ENCODE results near the gene USO1.
A peak's percentile ranks its signal among the peaks of the same experiment; 100 is the strongest.

Gene USO1

DNA sequence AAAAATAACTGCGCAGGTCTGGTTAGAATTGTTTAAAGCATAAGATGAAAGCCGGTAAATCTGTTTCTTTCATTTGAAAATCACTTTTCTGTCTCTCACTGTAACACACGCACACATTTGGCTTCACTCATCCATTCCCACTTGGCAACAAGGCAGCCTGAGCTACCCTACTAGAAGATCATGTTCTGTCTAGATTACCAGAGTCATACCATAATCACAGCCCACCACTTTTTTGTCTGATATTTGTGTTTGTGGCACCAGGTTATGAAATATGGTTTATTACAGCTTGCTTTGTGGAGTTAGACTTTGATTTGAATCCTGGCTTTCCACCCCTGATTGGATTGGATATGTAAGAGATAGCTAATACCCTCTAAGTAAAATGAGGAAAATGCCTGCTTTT, 2.2 kb downstream of the USO1 start:
- no peak for DNase-seq

DNA sequence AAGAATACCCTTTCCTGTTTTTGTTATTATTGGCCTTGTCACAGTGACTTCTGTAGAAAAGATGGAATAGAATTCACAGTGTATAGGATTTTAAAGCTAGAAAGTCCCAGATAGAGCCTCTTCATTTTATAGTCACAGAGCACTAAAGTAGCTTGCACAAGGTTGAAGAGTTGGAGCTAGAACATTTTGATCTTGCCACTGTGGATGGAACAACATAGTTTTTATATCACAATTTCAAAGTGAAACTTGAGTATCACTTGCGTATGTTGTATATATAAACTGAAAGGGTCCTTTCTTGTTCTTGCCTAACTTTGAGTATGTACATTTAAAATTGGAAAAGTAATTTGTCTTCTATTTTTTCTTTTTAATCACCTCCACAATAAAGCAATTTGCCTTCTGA, 2.7 kb downstream of the USO1 start:
- no peak overlapping the region for H3K27ac Mint-ChIP-seq
- peaks cover 2% of the 10 kb centered on the region for H3K9me3 Mint-ChIP-seq
- no peaks in the 10 kb centered on the region for H3K27me3 Mint-ChIP-seq (ENCODE audit: low read depth, poor library complexity)
- TF ChIP-seq, protein P1, sequence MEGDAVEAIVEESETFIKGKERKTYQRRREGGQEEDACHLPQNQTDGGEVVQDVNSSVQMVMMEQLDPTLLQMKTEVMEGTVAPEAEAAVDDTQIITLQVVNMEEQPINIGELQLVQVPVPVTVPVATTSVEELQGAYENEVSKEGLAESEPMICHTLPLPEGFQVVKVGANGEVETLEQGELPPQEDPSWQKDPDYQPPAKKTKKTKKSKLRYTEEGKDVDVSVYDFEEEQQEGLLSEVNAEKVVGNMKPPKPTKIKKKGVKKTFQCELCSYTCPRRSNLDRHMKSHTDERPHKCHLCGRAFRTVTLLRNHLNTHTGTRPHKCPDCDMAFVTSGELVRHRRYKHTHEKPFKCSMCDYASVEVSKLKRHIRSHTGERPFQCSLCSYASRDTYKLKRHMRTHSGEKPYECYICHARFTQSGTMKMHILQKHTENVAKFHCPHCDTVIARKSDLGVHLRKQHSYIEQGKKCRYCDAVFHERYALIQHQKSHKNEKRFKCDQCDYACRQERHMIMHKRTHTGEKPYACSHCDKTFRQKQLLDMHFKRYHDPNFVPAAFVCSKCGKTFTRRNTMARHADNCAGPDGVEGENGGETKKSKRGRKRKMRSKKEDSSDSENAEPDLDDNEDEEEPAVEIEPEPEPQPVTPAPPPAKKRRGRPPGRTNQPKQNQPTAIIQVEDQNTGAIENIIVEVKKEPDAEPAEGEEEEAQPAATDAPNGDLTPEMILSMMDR (IDR thresholded peaks at IDR 0.05), result no peak
- H3K4me1 Mint-ChIP-seq, result peaks cover 47% of the 10 kb centered on the region
- H3K4me3 Mint-ChIP-seq, result peak overlapping the region; percentile 99
- peaks cover 7% of the 10 kb centered on the region for H3K36me3 Mint-ChIP-seq (ENCODE audit: low read depth)
- no peak for DNase-seq

More for the DNA sequence above, 2.2 kb downstream of the USO1 start:
- H3K9me3 Mint-ChIP-seq, result no peaks in the 10 kb centered on the region
- TF ChIP-seq, protein P1 (IDR thresholded peaks at IDR 0.05), result no peak
- no peaks in the 10 kb centered on the region for H3K27me3 Mint-ChIP-seq (ENCODE audit: low read depth, poor library complexity)
- H3K4me1 Mint-ChIP-seq, result peaks cover 52% of the 10 kb centered on the region
- H3K4me3 Mint-ChIP-seq, result peak overlapping the region; percentile 99
- peak overlapping the region; percentile 5 for H3K27ac Mint-ChIP-seq
- peaks cover 10% of the 10 kb centered on the region for H3K36me3 Mint-ChIP-seq (ENCODE audit: low read depth)

DNA sequence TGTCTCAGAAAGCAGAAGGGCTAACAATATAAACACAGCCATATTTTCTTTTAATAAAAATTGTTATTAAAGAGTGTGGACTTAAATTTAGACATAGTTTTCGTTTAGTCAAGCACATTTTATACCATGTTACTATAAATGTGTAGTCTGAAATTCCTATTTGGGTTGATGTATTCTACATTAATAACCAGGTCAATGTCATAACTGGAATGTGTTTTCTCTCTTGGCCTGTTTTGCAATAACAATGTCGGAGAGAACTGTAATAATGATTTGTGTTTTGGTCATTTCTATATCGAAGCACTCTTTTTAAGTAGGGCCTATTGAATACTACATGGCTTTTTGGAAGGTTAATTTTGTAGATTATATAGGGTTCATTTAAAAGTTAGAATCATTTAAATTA, 5.5 kb downstream of the USO1 start:
- no peak for DNase-seq
- H3K9me3 Mint-ChIP-seq, result peaks cover 18% of the 10 kb centered on the region
- TF ChIP-seq, protein P1 (IDR thresholded peaks at IDR 0.05), result no peak
- no peak overlapping the region for H3K4me3 Mint-ChIP-seq
- no peak overlapping the region for H3K27ac Mint-ChIP-seq
- no peaks in the 10 kb centered on the region for H3K27me3 Mint-ChIP-seq (ENCODE audit: low read depth, poor library complexity)
- peaks cover 27% of the 10 kb centered on the region for H3K4me1 Mint-ChIP-seq
- H3K36me3 Mint-ChIP-seq (ENCODE audit: low read depth), result peaks cover 28% of the 10 kb centered on the region

DNA sequence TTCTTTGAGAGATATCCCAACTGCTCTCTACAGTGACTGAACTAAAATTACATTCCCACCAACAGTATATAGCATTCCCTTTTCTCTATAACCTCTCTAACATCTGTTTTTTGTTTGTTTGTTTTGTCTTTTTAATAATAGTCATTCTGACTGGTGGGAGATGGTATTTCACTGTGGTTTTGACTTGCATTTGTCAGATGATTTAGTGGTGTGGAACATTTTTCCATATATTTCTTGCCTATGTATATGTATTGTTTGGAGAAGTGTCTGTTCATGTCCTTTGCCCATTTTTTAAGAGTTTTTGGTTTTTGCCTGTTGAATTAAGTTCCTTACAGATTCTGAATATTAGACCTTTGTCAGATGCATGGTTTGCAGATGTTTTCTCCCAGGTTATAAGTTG, 9.0 kb downstream of the USO1 start:
- no peak for DNase-seq
- Mint-ChIP-seq H3K36me3 (ENCODE audit: low read depth) (peaks cover 39% of the 10 kb centered on the region), H3K27me3 (ENCODE audit: low read depth, poor library complexity) (no peaks in the 10 kb centered on the region), H3K4me3 (no peak overlapping the region), H3K27ac (no peak overlapping the region), H3K4me1 (no peaks in the 10 kb centered on the region), H3K9me3 (peaks cover 25% of the 10 kb centered on the region)
- TF ChIP-seq, protein P1 (IDR thresholded peaks at IDR 0.05), result no peak

DNA sequence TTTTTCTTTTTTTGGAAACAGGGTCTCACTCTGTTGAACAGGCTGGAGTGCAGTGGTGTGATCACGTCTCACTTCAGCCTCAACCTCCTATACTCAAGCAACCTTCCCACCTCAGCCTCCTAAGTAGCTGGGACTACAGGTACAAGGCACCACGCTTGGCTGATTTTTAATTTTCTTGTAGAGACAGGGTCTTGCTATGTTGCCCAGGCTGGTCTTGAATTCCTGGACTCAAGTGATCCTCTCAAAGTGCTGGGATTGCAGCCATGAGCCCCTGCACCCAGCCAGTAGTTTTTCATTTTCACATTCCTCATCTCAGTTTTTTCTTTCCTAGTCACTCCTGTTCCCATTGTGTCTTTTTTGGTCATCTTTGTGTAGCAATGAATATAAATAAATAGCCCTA, 11.1 kb downstream of the USO1 start:
- Mint-ChIP-seq H3K4me1 (no peaks in the 10 kb centered on the region), H3K27me3 (ENCODE audit: low read depth, poor library complexity) (no peaks in the 10 kb centered on the region), H3K36me3 (ENCODE audit: low read depth) (peaks cover 34% of the 10 kb centered on the region), H3K4me3 (no peak overlapping the region), H3K9me3 (peaks cover 25% of the 10 kb centered on the region), H3K27ac (no peak overlapping the region)
- DNase-seq, result no peak
- TF ChIP-seq, protein P1 (IDR thresholded peaks at IDR 0.05), result no peak

DNA sequence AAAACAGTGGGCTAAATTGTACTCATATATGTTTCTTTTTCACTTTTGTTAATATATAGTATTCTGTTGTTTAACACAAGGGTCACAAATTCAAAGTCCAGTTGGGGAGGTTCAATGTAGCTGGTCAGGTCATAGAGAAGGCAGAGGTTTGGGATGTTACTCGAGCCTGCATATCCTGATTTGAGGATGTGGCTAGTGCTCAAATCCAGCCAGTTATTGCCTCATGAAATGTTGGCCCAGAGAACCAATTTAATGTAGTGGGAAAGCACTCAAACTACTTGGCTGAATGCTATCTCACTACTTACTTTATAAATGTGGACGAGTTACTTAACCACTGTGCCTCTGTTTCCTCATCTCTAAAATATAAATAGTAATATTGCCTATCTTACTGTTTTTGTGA, 12.5 kb downstream of the USO1 start:
- Mint-ChIP-seq H3K4me3 (no peak overlapping the region), H3K27ac (no peak overlapping the region), H3K36me3 (ENCODE audit: low read depth) (peaks cover 34% of the 10 kb centered on the region), H3K27me3 (ENCODE audit: low read depth, poor library complexity) (no peaks in the 10 kb centered on the region), H3K9me3 (peaks cover 25% of the 10 kb centered on the region), H3K4me1 (no peaks in the 10 kb centered on the region)
- TF ChIP-seq, protein P1 (IDR thresholded peaks at IDR 0.05), result no peak
- no peak for DNase-seq

Measured in nephron progenitor cell (in vitro differentiated cells).